MM.1S (cell line): ENCODE results near the gene PIN1.

Source experiments
- EZH2 ChIP-seq: fragments of 300-600 bp; sonication (generic); optimal IDR thresholded peaks from 2 replicates; pipeline ENCODE3; 2017; ENCODE audit warnings: low read depth, mild to moderate bottlenecking, antibody characterized with exemption, low read length, mixed read lengths
- TF ChIP-seq, protein P1 (sequence below): fragments of 300-600 bp; sonication (generic); IDR thresholded peaks from 2 replicates; pipeline ENCODE4 v1.5.1; 2016; ENCODE audit warnings: antibody characterized with exemption, low read length, mixed read lengths

DNA sequence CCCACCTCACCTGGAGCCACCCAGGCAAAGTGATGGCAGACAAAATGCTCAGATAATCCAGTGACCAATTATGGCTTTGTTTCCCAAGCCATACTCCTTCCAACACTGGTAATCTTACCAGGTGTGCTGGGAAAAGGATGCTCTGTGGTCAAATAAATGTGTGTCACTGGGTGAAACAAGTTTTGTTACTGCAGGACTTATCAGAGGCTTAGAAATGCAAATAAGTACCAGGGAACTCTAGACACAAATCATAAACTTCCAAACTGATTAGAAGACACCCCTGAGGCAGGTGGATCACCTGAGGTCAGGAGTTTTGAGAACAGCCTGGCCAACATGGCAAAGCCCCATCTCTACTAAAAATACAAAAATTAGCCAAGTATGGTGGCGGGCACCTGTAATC is 26.4 kb downstream of the PIN1 start:
- no peak for TF ChIP-seq EZH2
- TF ChIP-seq, protein P1, sequence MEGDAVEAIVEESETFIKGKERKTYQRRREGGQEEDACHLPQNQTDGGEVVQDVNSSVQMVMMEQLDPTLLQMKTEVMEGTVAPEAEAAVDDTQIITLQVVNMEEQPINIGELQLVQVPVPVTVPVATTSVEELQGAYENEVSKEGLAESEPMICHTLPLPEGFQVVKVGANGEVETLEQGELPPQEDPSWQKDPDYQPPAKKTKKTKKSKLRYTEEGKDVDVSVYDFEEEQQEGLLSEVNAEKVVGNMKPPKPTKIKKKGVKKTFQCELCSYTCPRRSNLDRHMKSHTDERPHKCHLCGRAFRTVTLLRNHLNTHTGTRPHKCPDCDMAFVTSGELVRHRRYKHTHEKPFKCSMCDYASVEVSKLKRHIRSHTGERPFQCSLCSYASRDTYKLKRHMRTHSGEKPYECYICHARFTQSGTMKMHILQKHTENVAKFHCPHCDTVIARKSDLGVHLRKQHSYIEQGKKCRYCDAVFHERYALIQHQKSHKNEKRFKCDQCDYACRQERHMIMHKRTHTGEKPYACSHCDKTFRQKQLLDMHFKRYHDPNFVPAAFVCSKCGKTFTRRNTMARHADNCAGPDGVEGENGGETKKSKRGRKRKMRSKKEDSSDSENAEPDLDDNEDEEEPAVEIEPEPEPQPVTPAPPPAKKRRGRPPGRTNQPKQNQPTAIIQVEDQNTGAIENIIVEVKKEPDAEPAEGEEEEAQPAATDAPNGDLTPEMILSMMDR: no peak
